K562 (cell line): Measurements from ENCODE around the gene ZKSCAN4. TPM values are rescaled to one million over a fixed set of nuclear protein-coding genes. Genes with fewer than 3 reads are reported as not detected.

Experiments used
- ATAC-seq: fragments of 200-7000 bp; cut with Tn5 transposase; 3 replicates; pipeline ENCODE4 v1.9.1; 2020; ENCODE audit warnings: moderate library complexity
- BruUV-seq: library from RNA; stranded (reverse); fragments of 400-500 nt; replicated peaks from 2 replicates; lab custom pipeline; 2021; lab: Mats Ljungman, UMichigan
- CTCF ChIA-PET: fragments of 300-600 bp; formaldehyde crosslinking; extraction: SDS; loops from one replicate; lab custom pipeline; 2021; ENCODE audit warnings: low intra/inter-chr PET ratio; lab: Yijun Ruan, JAX
- POLR2A ChIA-PET: fragments of 300-600, 350-650 bp; sonication (Branson Sonifier 250); formaldehyde crosslinking; extraction: SDS; loops from one replicate; lab custom pipeline; 2021; ENCODE audit warnings: antibody characterized with exemption, inconsistent platforms; lab: Yijun Ruan, JAX
- DNase-seq, 4 experiments: peaks; one replicate each; pipeline versions ENCODE4 v3.0.0 to v3.0.0-alpha.2; 2011 to 2018; ENCODE audit warnings: low spot score in 3 of 4, mixed read lengths in 3 of 4; ENCODE audit errors: extremely low read depth in 1 of 4
- FAIRE-seq: peaks from 2 replicates; lab custom pipeline; 2011; peaks lifted over from hg19 to GRCh38; lab: Jason Lieb, UNC
- H2AFZ ChIP-seq: 2 replicates; pipeline ENCODE4 v1.6.0; 2011; ENCODE audit warnings: low read depth, low read length, control low read depth, inconsistent platforms
- H3K27ac ChIP-seq: fragments of 200-600 bp; 3 replicates; pipeline ENCODE4 v1.8.0; 2011; ENCODE audit warnings: low read depth, mild to moderate bottlenecking, control low read depth, inconsistent platforms, low read length, moderate library complexity, mixed read lengths; ENCODE audit errors: extremely low read depth
- H3K27me3 ChIP-seq, 2 experiments: fragments of 300-600 bp in 1 of 2; 2 replicates in 1 of 2; 3 replicates in 1 of 2; pipeline versions ENCODE4 v1.6.0 to v1.8.0; 2011; ENCODE audit warnings: inconsistent platforms in 2 of 2, low read length in 2 of 2, mild to moderate bottlenecking in 1 of 2, mixed read lengths in 1 of 2, moderate library complexity in 1 of 2; ENCODE audit not compliant: control insufficient read depth in 2 of 2, insufficient read depth in 2 of 2
- H3K36me3 ChIP-seq: fragments of 300-600 bp; 3 replicates; pipeline ENCODE4 v1.8.0; 2011; ENCODE audit warnings: mild to moderate bottlenecking, low read length, inconsistent platforms; ENCODE audit not compliant: control insufficient read depth, insufficient read depth
- H3K4me1 ChIP-seq, 2 experiments: fragments of 200-600 bp in 1 of 2; replicated peaks in 1 of 2; 2 replicates in 1 of 2; 3 replicates in 1 of 2; pipeline versions ENCODE4 v1.5.1 to v1.8.0; 2011; ENCODE audit warnings: inconsistent platforms in 2 of 2, low read length in 2 of 2, mild to moderate bottlenecking in 1 of 2, mixed read lengths in 1 of 2, moderate library complexity in 1 of 2; ENCODE audit not compliant: control insufficient read depth in 2 of 2, insufficient read depth in 2 of 2
- H3K4me2 ChIP-seq: 2 replicates; pipeline ENCODE4 v1.6.1; 2011; ENCODE audit warnings: low read length, control low read depth, inconsistent platforms, mixed read lengths; ENCODE audit not compliant: insufficient read depth
- H3K4me3 ChIP-seq: fragments of 200-600 bp; sonication (generic), shearing (Covaris generic); 2 replicates; pipeline ENCODE4 v1.5.1; 2016; ENCODE audit warnings: control low read depth, inconsistent platforms
- H3K79me2 ChIP-seq: fragments of 200-600 bp; 3 replicates; pipeline ENCODE4 v1.8.0; 2011; ENCODE audit warnings: low read length, inconsistent platforms; ENCODE audit not compliant: control insufficient read depth, insufficient read depth
- H3K9ac ChIP-seq, 2 experiments: 2 replicates each; pipeline versions ENCODE4 v1.6.0 to v1.6.1; 2011; ENCODE audit warnings: low read depth in 2 of 2, low read length in 2 of 2, control low read depth in 1 of 2, inconsistent platforms in 1 of 2, mild to moderate bottlenecking in 1 of 2, mixed read lengths in 1 of 2; ENCODE audit not compliant: insufficient read depth in 1 of 2
- H3K9me1 ChIP-seq: one replicate; pipeline ENCODE4 v1.6.0; 2011; ENCODE audit warnings: inconsistent platforms, mild to moderate bottlenecking, low read length, moderate library complexity; ENCODE audit not compliant: control insufficient read depth, insufficient read depth
- H3K9me3 ChIP-seq: replicated peaks from 2 replicates; pipeline ENCODE4 v1.5.1; 2011; ENCODE audit warnings: low read depth, low read length, inconsistent platforms; ENCODE audit not compliant: control insufficient read depth, insufficient read depth
- H4K20me1 ChIP-seq: replicated peaks from 2 replicates; pipeline ENCODE4 v1.6.1; 2011; ENCODE audit warnings: low read length, inconsistent platforms, mixed read lengths; ENCODE audit not compliant: control insufficient read depth, insufficient read depth
- BACH1 ChIP-seq: fragments of 200-800 bp; sonication (Bioruptor generic); IDR thresholded peaks from 2 replicates; pipeline ENCODE4 v1.6.1; 2016; ENCODE audit warnings: missing genetic modification characterization, missing compliant biosample characterization
- CREB1 ChIP-seq, 2 experiments: sonication (generic) in 1 of 2; formaldehyde crosslinking in 1 of 2; IDR thresholded peaks; 2 replicates each; pipeline versions ENCODE4 v1.6.1 to v1.8.0; 2012 to 2022; ENCODE audit warnings: inconsistent platforms in 1 of 2, mild to moderate bottlenecking in 1 of 2, missing genetic modification reagents in 1 of 2, moderate library complexity in 1 of 2
- EZH2 ChIP-seq: IDR thresholded peaks from 2 replicates; pipeline ENCODE4 v1.6.1; 2012; ENCODE audit warnings: low read depth, mild to moderate bottlenecking, inconsistent platforms, low read length, borderline replicate concordance
- GTF2A2 ChIP-seq: IDR thresholded peaks from 2 replicates; pipeline ENCODE4 v1.6.1; 2016; ENCODE audit warnings: mild to moderate bottlenecking, missing genetic modification characterization, missing compliant biosample characterization
- KDM4B ChIP-seq, 2 experiments: fragments of 450-650 bp in 1 of 2; sonication (generic) in 1 of 2; IDR thresholded peaks; 2 replicates each; pipeline ENCODE4 v1.6.1; 2016 to 2017; ENCODE audit warnings: borderline replicate concordance in 2 of 2, antibody characterized with exemption in 1 of 2, low read depth in 1 of 2, mild to moderate bottlenecking in 1 of 2
- NCOR1 ChIP-seq: fragments of 450-650 bp; IDR thresholded peaks from 2 replicates; pipeline ENCODE4 v1.6.1; 2016; ENCODE audit warnings: mild to moderate bottlenecking, moderate library complexity
- NFE2L1 ChIP-seq: fragments of 450-650 bp; IDR thresholded peaks from 2 replicates; pipeline ENCODE4 v1.6.1; 2016; ENCODE audit warnings: missing genetic modification characterization, low read depth, mild to moderate bottlenecking, missing compliant biosample characterization, moderate library complexity, borderline replicate concordance
- POLR3G ChIP-seq: IDR thresholded peaks from 2 replicates; pipeline ENCODE4 v1.6.1; 2011; ENCODE audit not compliant: insufficient read length, insufficient replicate concordance; ENCODE audit errors: extremely low read depth
- RFX1 ChIP-seq: fragments of 450-650 bp; IDR thresholded peaks from 2 replicates; pipeline ENCODE4 v1.6.1; 2016; ENCODE audit warnings: mild to moderate bottlenecking, moderate library complexity
- SIN3B ChIP-seq: fragments of 450-650 bp; IDR thresholded peaks from 2 replicates; pipeline ENCODE4 v1.6.1; 2017; ENCODE audit warnings: low read depth, mild to moderate bottlenecking, moderate library complexity
- TARDBP ChIP-seq: fragments of 450-650 bp; IDR thresholded peaks from 2 replicates; pipeline ENCODE4 v1.6.1; 2016
- TBL1XR1 ChIP-seq, 2 experiments: IDR thresholded peaks; 2 replicates each; pipeline ENCODE4 v1.6.1; 2012; ENCODE audit warnings: improper control_type of control experiment in 2 of 2, low read length in 2 of 2, mild to moderate bottlenecking in 1 of 2
- TCF7 ChIP-seq: sonication (generic); IDR thresholded peaks from 2 replicates; pipeline ENCODE4 v1.6.1; 2016; ENCODE audit warnings: antibody characterized with exemption, borderline replicate concordance
- U2AF2 ChIP-seq: fragments of 200-400 bp; formaldehyde crosslinking; optimal IDR thresholded peaks from 2 replicates; pipeline ENCODE3; 2017; ENCODE audit warnings: low read depth, mild to moderate bottlenecking, low read length
- WGBS: fragments of 100-300 bp; shearing (Covaris generic); methylation state at CpG from one replicate; pipeline ENCODE4 v1.1.6; 2016; ENCODE audit warnings: low coverage, mixed read lengths; ENCODE audit not compliant: insufficient coverage; ENCODE audit errors: missing lambda C conversion rate; 5-methylcytosine and 5-hydroxymethylcytosine counted together
- in situ Hi-C: fragments of 300-500 bp; cut with MboI; formaldehyde crosslinking; loops from 4 replicates; pipeline ENCODE4 v1.15.0; 2018; ENCODE audit warnings: inconsistent platforms, mixed read lengths
- intact Hi-C: fragments of 100-400 bp; cut with micrococcal nuclease; formaldehyde crosslinking; loops from 2 replicates; pipeline ENCODE4 v1.14.2; 2022
- polyA plus RNA-seq, 8 experiments: library from polyadenylated mRNA; depleted of rRNA in 4 of 8; stranded (reverse) in 5 of 8; unstranded in 3 of 8; fragments of >200 nt; fragmentation: Nextera tagmentation in 2 of 8; fragmentation: Illumina TruSeq in 1 of 8; extraction: Ambion mirVana in 2 of 8; extraction: Trizol in 1 of 8; gene quantifications; 2 replicates each; pipeline versions ENCODE4 v1.2.1 to v1.2.3, GENCODE V29; 2011 to 2014; ENCODE audit warnings: inconsistent platforms in 1 of 8, missing spikeins in 1 of 8
- total RNA-seq, 7 experiments: library from RNA; depleted of rRNA in 6 of 7; stranded (reverse); fragments of >200 nt in 6 of 7; fragmentation: Illumina TruSeq in 2 of 7; extraction: Trizol in 2 of 7; gene quantifications; 2 replicates each; pipeline versions ENCODE4 v1.2.1 to v1.2.3, GENCODE V29; 2011 to 2021; ENCODE audit warnings: low replicate concordance in 1 of 7
- TF ChIP-seq, protein P1 (sequence below): sonication (generic); IDR thresholded peaks from 2 replicates; pipeline ENCODE4 v1.6.1; 2016

The ZKSCAN4 gene
- total and polyA plus RNA-seq, 9 of the 15 experiments (the other 6 are each of a cell fraction or from before 2014, with no cell fraction given), result 1.2 to 5.3 (median 4.7) TPM

GRCh38 chr6:28266962-28267694, 15.1 kb upstream of the ZKSCAN4 start, which contains the start of gene ZSCAN26 (continued):
- TF ChIP-seq EZH2 (no peak), TCF7 (no peak)
- TF ChIP-seq, all 486 proteins: peak for 181

DNA sequence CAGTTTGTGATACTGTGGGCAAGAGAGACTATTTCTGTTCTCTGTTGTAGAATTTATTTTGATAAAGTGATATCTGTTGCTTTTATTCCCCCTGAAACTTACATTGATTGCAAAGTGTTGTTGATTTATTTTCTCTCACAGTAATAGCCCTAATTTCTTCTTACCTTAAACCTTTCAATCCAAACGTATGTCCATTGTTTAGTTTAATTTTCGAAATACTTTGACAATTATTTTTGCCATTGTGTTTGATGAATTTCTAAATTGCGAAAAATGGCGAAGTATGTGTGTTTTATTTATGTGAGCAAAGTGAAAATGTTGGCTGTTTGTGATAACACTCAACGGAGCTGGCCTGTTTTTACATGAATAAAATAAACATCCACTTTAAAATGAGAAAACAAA, 14.5 kb upstream of the ZKSCAN4 start:
- no peaks in the 10 kb centered on the region for H3K27me3 ChIP-seq
- H3K4me3 ChIP-seq, result peak overlapping the region; percentile 61
- H3K36me3 ChIP-seq, result no peaks in the 10 kb centered on the region; the same call in 2 of the 3 replicates
- peak overlapping the region; percentile 92 for H2AFZ ChIP-seq
- WGBS, result 1% methylated on average over 5 of the region's 5 CpGs
- peaks cover 29% of the 10 kb centered on the region for H3K79me2 ChIP-seq
- H4K20me1 ChIP-seq, result no peaks in the 10 kb centered on the region
- DNase-seq, result no peak
- intact Hi-C loops (loop anchor here (5.0 kb wide), 2 partner anchors 86 to 129 kb away; no protein-coding TSS in a partner anchor), in situ Hi-C loops (no loop called here)
- peak; percentile 6 for FAIRE-seq
- TSS peak; percentile 83 for BruUV-seq
- ATAC-seq, result no peak
- peaks cover 7 to 26% of the 10 kb centered on the region in 2 experiments for H3K4me1 ChIP-seq
- H3K9me3 ChIP-seq, result no peaks in the 10 kb centered on the region; the same call in 1 of the 2 replicates
- ChIA-PET CTCF (no interaction called here), POLR2A (interaction anchor here (0.7 to 6.5 kb wide), 19 partner anchors 9 to 223 kb away, joined by 3 to 73 read pairs (median 5); partner anchors contain the start of genes PGBD1, ZKSCAN3, ZKSCAN4 and ZSCAN31)
- peak overlapping the region; percentile 78 for H3K27ac ChIP-seq
- peak overlapping the region; percentile 88 for H3K4me2 ChIP-seq
- peak overlapping the region; percentile 75 to 94 for H3K9ac ChIP-seq
- H3K9me1 ChIP-seq, result no peaks in the 10 kb centered on the region
- TF ChIP-seq NFE2L1 (no peak), NCOR1 (0 out of 2 replicates have a peak, but pooled peaks have one; percentile 11), RFX1 (0 out of 2 replicates have a peak, but pooled peaks have one; percentile 10), GTF2A2 (tag) (no peak), CREB1 (IDR thresholded peaks at IDR 0.05) (no peak), CREB1 (CRISPR knock-in tag; IDR thresholded peaks at IDR 0.05) (no peak), POLR3G (no peak), BACH1 (tag) (peak; percentile 58; the same call in 1 of the 2 replicates), SIN3B (no peak), TBL1XR1 (IDR thresholded peaks at IDR 0.05; ENCODE audit: low read length in 2 of 2) (no peak), TARDBP (no peak), KDM4B (IDR thresholded peaks at IDR 0.05; ENCODE audit: borderline replicate concordance in 2 of 2, low read depth in 1 of 2) (peak in 1 of 2 experiments; percentile 96; a peak in 1 of 4 replicates), U2AF2 (no peak)
- TF ChIP-seq, protein P1, sequence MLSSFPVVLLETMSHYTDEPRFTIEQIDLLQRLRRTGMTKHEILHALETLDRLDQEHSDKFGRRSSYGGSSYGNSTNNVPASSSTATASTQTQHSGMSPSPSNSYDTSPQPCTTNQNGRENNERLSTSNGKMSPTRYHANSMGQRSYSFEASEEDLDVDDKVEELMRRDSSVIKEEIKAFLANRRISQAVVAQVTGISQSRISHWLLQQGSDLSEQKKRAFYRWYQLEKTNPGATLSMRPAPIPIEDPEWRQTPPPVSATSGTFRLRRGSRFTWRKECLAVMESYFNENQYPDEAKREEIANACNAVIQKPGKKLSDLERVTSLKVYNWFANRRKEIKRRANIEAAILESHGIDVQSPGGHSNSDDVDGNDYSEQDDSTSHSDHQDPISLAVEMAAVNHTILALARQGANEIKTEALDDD, result no peak
